Hepatocyte (in vitro differentiated cells): ENCODE results near the gene SNED1. TPM values are rescaled to one million over a fixed set of nuclear protein-coding genes. Genes with fewer than 3 reads are reported as not detected.

Experiments
- DNase-seq: peaks from one replicate; pipeline ENCODE4 v3.0.0-alpha.2; 2016; ENCODE audit warnings: low spot score
- H2AFZ ChIP-seq: fragments of 200-600 bp; sonication (generic); 2 replicates; pipeline ENCODE4 v1.6.0; 2016; ENCODE audit warnings: antibody characterized with exemption, mild to moderate bottlenecking
- H3K27ac ChIP-seq: fragments of 200-600 bp; sonication (generic); 2 replicates; pipeline ENCODE4 v1.5.1; 2016; ENCODE audit warnings: mild to moderate bottlenecking
- H3K27me3 ChIP-seq: fragments of 200-600 bp; sonication (generic); 2 replicates; pipeline ENCODE4 v1.6.1; 2016
- H3K36me3 ChIP-seq: fragments of 200-600 bp; sonication (generic); replicated peaks from 2 replicates; pipeline ENCODE4 v1.5.1; 2016; ENCODE audit warnings: low read depth; ENCODE audit not compliant: insufficient read depth
- H3K4me1 ChIP-seq: fragments of 200-600 bp; sonication (generic); 2 replicates; pipeline ENCODE4 v1.5.1; 2016; ENCODE audit warnings: mild to moderate bottlenecking, moderate library complexity; ENCODE audit not compliant: insufficient read depth
- H3K4me2 ChIP-seq: fragments of 200-600 bp; sonication (generic); 2 replicates; pipeline ENCODE4 v1.6.0; 2016
- H3K4me3 ChIP-seq: fragments of 200-600 bp; sonication (generic); 2 replicates; pipeline ENCODE4 v1.5.1; 2016; ENCODE audit warnings: mild to moderate bottlenecking
- H3K79me2 ChIP-seq: fragments of 200-600 bp; sonication (generic); 2 replicates; pipeline ENCODE4 v1.6.0; 2017; ENCODE audit warnings: mild to moderate bottlenecking
- H3K9me2 ChIP-seq: fragments of 200-600 bp; sonication (generic); replicated peaks from 2 replicates; pipeline ENCODE4 v1.6.0; 2017; ENCODE audit warnings: mild to moderate bottlenecking; ENCODE audit not compliant: insufficient read depth
- H3K9me3 ChIP-seq: fragments of 200-600 bp; sonication (generic); 2 replicates; pipeline ENCODE4 v1.5.1; 2016; ENCODE audit warnings: low read depth, mild to moderate bottlenecking
- H4K20me1 ChIP-seq: fragments of 200-600 bp; sonication (generic); 2 replicates; pipeline ENCODE4 v1.6.0; 2016; ENCODE audit warnings: mild to moderate bottlenecking; ENCODE audit not compliant: insufficient read depth, poor library complexity, severe bottlenecking
- CTCF ChIP-seq: fragments of 200-600 bp; sonication (generic); IDR thresholded peaks from 2 replicates; pipeline ENCODE4 v1.5.1; 2016; ENCODE audit warnings: antibody characterized with exemption, mild to moderate bottlenecking; ENCODE audit not compliant: poor library complexity
- EZH2 ChIP-seq: fragments of 200-600 bp; sonication (generic); IDR thresholded peaks from 2 replicates; pipeline ENCODE4 v1.6.1; 2016; ENCODE audit warnings: antibody characterized with exemption, mild to moderate bottlenecking, borderline replicate concordance
- EZH2phosphoT487 ChIP-seq: fragments of 200-600 bp; sonication (generic); IDR thresholded peaks from one replicate; pipeline ENCODE4 v1.6.1; 2018; ENCODE audit warnings: antibody characterized with exemption, mild to moderate bottlenecking, low read depth, moderate library complexity; ENCODE audit not compliant: unreplicated experiment, severe bottlenecking
- WGBS: methylation state at CpG from one replicate; pipeline ENCODE4 v1.1.6; 2016; ENCODE audit warnings: low lambda C conversion rate; ENCODE audit errors: missing lambda C conversion rate; 5-methylcytosine and 5-hydroxymethylcytosine counted together
- polyA plus RNA-seq: library from polyadenylated mRNA; unstranded; fragments of >200 nt; fragmentation: Nextera tagmentation; extraction: Ambion mirVana; gene quantifications from 2 replicates; pipeline ENCODE4 v1.2.1, GENCODE V29; 2016
- total RNA-seq: library from RNA; depleted of rRNA; stranded (reverse); fragments of >200 nt; gene quantifications from 2 replicates; pipeline ENCODE4 v1.2.3, GENCODE V29; 2014

SNED1 gene
- total and polyA plus RNA-seq, 2 experiments from 2014 or later = 4.6 to 6.5 TPM

- H2AFZ ChIP-seq = no peak overlapping the region
- H3K36me3 ChIP-seq = no peaks in the 10 kb centered on the region
- no peak for DNase-seq
- TF ChIP-seq EZH2 (no peak), CTCF (no peak), EZH2phosphoT487 (no peak)
- H3K4me1 ChIP-seq = peaks cover 14% of the 10 kb centered on the region
- H3K4me3 ChIP-seq = no peak overlapping the region
- peak overlapping the region; percentile 59 for H3K4me2 ChIP-seq
- H3K79me2 ChIP-seq = no peaks in the 10 kb centered on the region
- no peaks in the 10 kb centered on the region for H3K9me2 ChIP-seq
- peak overlapping the region; percentile 48 for H3K27ac ChIP-seq
- no peaks in the 10 kb centered on the region for H4K20me1 ChIP-seq
- WGBS = 84% methylated on average over 6 of the region's 6 CpGs
- peaks cover 7% of the 10 kb centered on the region for H3K27me3 ChIP-seq
- no peaks in the 10 kb centered on the region for H3K9me3 ChIP-seq
Measured at GRCh38 chr2:240987588-240987987, 10.8 kb upstream of the SNED1 start.

GRCh38 chr2:240988146-240988545, 10.3 kb upstream of the SNED1 start:
- Histone ChIP-seq H3K79me2 (no peaks in the 10 kb centered on the region), H3K27ac (no peak overlapping the region), H3K9me3 (no peaks in the 10 kb centered on the region), H2AFZ (no peak overlapping the region), H3K27me3 (peaks cover 1% of the 10 kb centered on the region), H3K4me2 (no peak overlapping the region), H3K4me3 (no peak overlapping the region), H3K4me1 (peaks cover 14% of the 10 kb centered on the region), H4K20me1 (no peaks in the 10 kb centered on the region), H3K36me3 (no peaks in the 10 kb centered on the region), H3K9me2 (no peaks in the 10 kb centered on the region)
- DNase-seq = no peak
- TF ChIP-seq CTCF = no peak
- no peak for TF ChIP-seq EZH2phosphoT487
- TF ChIP-seq EZH2 = no peak
- 93% methylated on average over 3 of the region's 3 CpGs for WGBS

DNA sequence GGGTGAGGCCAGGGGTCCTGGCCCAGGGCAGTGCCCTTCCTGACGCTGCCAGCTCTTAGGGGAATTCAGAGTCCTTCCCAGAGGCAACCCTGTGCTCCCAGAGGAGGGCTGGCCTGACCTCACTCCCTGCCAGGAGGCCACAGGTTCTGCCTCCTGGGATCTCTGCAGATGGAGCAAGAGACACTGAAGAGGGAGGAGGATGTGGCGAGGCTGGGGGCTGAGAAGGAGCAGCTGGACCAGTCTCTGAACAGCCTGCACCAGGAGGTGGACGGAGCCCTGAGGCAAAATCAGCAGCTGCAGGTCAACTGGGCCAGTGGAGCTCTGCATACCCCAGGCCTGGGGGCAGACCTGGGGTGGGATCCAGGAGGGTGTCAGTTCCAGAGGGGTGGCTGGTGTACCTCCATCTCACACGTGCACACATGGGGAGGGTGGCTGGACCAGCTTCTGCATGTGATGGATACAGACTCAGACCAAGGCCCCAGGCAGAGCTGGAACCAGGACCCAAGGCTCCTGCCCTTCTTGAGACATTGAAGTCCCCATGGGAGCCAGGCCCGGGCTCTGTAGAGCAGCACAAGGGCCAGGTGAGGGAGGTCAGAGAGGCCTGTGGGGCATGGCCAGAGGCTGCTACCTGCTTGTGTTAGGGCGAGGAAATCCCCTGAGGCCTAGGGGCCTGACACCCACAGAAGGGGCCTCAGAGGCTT, 9.7 kb upstream of the SNED1 start:
- no peak for DNase-seq
- 91% methylated on average over 6 of the region's 6 CpGs for whole genome bisulfite sequencing

More for the DNA sequence above, 9.7 kb upstream of the SNED1 start:
- Histone ChIP-seq H3K79me2 (no peaks in the 10 kb centered on the region), H3K4me2 (no peak overlapping the region), H2AFZ (no peak overlapping the region), H3K9me3 (no peaks in the 10 kb centered on the region), H3K36me3 (no peaks in the 10 kb centered on the region), H3K4me1 (peaks cover 14% of the 10 kb centered on the region), H3K27ac (no peak overlapping the region), H3K4me3 (no peak overlapping the region), H4K20me1 (no peaks in the 10 kb centered on the region), H3K9me2 (no peaks in the 10 kb centered on the region), H3K27me3 (no peaks in the 10 kb centered on the region)
- TF ChIP-seq EZH2 (no peak), EZH2phosphoT487 (no peak), CTCF (no peak)
